Measurements from ENCODE around the gene LTB. TPM values are rescaled to one million over a fixed set of nuclear protein-coding genes. Genes with fewer than 3 reads are reported as not detected.

LTB gene
- polyA plus RNA-seq, 1 donor from 2014 or later, result not detected

DNA sequence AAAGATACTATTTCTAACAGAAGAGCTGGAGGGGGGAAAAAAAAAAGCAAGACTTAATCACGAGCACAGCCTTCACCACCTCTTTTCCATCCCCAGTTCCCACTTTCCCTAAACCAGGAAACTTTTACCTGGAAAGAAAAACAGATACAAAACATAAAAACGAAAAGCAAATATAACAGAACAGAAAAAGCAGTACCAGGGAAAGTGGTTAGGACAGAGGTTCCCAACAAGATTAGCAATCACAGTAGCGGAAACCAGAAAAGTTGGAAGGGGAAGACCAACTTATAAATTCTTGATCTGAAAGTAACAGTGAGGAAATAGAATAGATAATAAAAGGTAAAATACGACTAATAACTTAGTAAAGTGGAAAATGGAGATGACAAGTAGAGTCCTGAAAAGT, 41.6 kb downstream of the LTB start:
- Histone ChIP-seq H2AFZ (ENCODE audit: low read depth, low read length) (no peak overlapping the region), H3K27ac (ENCODE audit: low read length) (peak overlapping the region; percentile 96), H3K9me3 (ENCODE audit: low read length) (no peaks in the 10 kb centered on the region), H3K4me2 (ENCODE audit: low read length) (peak overlapping the region; percentile 100), H3K79me2 (replicated peaks; ENCODE audit: insufficient read depth, low read length) (peaks cover 82% of the 10 kb centered on the region), H4K20me1 (ENCODE audit: insufficient read depth) (peaks cover 37% of the 10 kb centered on the region), H3K9ac (ENCODE audit: low read length) (peak overlapping the region; percentile 98), H3K36me3 (ENCODE audit: insufficient read depth, low read length) (no peaks in the 10 kb centered on the region), H3F3A (ENCODE audit: insufficient read depth, low read length, poor library complexity, severe bottlenecking) (no peaks in the 10 kb centered on the region), H3K4me3 (ENCODE audit: low read length) (peak overlapping the region; percentile 86), H3K9me2 (ENCODE audit: insufficient read depth, low read length) (no peaks in the 10 kb centered on the region), H3K27me3 (ENCODE audit: insufficient read depth, low read depth, low read length) (no peaks in the 10 kb centered on the region)
- TF ChIP-seq MXI1 (conservative IDR thresholded peaks at IDR 0.05; ENCODE audit: poor library complexity, severe bottlenecking), result no peak
- TF ChIP-seq SMC3 (conservative IDR thresholded peaks at IDR 0.05; ENCODE audit: poor library complexity), result no peak
- TF ChIP-seq, protein P1, sequence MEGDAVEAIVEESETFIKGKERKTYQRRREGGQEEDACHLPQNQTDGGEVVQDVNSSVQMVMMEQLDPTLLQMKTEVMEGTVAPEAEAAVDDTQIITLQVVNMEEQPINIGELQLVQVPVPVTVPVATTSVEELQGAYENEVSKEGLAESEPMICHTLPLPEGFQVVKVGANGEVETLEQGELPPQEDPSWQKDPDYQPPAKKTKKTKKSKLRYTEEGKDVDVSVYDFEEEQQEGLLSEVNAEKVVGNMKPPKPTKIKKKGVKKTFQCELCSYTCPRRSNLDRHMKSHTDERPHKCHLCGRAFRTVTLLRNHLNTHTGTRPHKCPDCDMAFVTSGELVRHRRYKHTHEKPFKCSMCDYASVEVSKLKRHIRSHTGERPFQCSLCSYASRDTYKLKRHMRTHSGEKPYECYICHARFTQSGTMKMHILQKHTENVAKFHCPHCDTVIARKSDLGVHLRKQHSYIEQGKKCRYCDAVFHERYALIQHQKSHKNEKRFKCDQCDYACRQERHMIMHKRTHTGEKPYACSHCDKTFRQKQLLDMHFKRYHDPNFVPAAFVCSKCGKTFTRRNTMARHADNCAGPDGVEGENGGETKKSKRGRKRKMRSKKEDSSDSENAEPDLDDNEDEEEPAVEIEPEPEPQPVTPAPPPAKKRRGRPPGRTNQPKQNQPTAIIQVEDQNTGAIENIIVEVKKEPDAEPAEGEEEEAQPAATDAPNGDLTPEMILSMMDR (IDR thresholded peaks at IDR 0.05; ENCODE audit: poor library complexity, severe bottlenecking), result no peak
- no peak for TF ChIP-seq EZH2 (IDR thresholded peaks at IDR 0.05; ENCODE audit: borderline replicate concordance, insufficient read depth, low read length, poor library complexity, severe bottlenecking)
- no peak for TF ChIP-seq POLR2AphosphoS5 (IDR thresholded peaks at IDR 0.05)
- no peak for TF ChIP-seq TAF1 (IDR thresholded peaks at IDR 0.05; ENCODE audit: low read depth)
- TF ChIP-seq, protein P2, sequence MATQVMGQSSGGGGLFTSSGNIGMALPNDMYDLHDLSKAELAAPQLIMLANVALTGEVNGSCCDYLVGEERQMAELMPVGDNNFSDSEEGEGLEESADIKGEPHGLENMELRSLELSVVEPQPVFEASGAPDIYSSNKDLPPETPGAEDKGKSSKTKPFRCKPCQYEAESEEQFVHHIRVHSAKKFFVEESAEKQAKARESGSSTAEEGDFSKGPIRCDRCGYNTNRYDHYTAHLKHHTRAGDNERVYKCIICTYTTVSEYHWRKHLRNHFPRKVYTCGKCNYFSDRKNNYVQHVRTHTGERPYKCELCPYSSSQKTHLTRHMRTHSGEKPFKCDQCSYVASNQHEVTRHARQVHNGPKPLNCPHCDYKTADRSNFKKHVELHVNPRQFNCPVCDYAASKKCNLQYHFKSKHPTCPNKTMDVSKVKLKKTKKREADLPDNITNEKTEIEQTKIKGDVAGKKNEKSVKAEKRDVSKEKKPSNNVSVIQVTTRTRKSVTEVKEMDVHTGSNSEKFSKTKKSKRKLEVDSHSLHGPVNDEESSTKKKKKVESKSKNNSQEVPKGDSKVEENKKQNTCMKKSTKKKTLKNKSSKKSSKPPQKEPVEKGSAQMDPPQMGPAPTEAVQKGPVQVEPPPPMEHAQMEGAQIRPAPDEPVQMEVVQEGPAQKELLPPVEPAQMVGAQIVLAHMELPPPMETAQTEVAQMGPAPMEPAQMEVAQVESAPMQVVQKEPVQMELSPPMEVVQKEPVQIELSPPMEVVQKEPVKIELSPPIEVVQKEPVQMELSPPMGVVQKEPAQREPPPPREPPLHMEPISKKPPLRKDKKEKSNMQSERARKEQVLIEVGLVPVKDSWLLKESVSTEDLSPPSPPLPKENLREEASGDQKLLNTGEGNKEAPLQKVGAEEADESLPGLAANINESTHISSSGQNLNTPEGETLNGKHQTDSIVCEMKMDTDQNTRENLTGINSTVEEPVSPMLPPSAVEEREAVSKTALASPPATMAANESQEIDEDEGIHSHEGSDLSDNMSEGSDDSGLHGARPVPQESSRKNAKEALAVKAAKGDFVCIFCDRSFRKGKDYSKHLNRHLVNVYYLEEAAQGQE (IDR thresholded peaks at IDR 0.05; ENCODE audit: borderline replicate concordance), result no peak
- TF ChIP-seq RAD21 (conservative IDR thresholded peaks at IDR 0.05), result no peak
- TF ChIP-seq EP300 (conservative IDR thresholded peaks at IDR 0.05; ENCODE audit: poor library complexity, severe bottlenecking), result no peak

DNA sequence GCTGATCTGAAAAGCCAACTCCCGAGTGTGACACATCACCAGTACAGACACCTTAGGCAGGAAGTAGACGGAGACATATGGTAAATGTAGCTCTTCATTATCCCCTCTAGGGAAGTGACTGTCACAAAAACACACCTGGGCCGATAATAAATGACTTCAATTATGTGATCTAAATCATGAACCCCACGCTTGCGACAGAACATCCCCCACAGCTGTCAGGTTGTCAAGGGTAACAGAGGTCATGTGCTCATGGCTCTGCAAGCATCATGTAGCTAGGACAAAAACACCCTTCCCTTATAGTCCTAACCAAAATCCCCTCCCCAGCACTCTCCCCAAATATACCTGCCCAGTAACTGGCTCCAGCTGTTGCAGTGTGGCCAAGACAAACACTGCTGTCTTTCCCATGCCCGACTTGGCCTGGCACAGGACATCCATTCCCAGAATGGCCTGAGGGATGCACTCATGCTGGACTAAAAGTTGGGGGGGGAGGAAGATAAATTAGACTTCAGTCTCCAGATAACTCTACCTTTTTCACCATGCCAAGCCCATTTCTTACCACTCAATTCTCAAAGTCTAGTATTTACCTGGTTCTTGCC, 43.3 kb downstream of the LTB start:
- Histone ChIP-seq H3K4me3 (ENCODE audit: low read length) (peak overlapping the region; percentile 86), H3K27ac (ENCODE audit: low read length) (no peak overlapping the region), H3K79me2 (replicated peaks; ENCODE audit: insufficient read depth, low read length) (peaks cover 70% of the 10 kb centered on the region), H4K20me1 (ENCODE audit: insufficient read depth) (peaks cover 46% of the 10 kb centered on the region), H3K27me3 (ENCODE audit: insufficient read depth, low read depth, low read length) (no peaks in the 10 kb centered on the region), H3K36me3 (ENCODE audit: insufficient read depth, low read length) (no peaks in the 10 kb centered on the region), H3K9ac (ENCODE audit: low read length) (peak overlapping the region; percentile 98), H3K9me2 (ENCODE audit: insufficient read depth, low read length) (no peaks in the 10 kb centered on the region), H3K4me2 (ENCODE audit: low read length) (peak overlapping the region; percentile 100), H2AFZ (ENCODE audit: low read depth, low read length) (no peak overlapping the region), H3K9me3 (ENCODE audit: low read length) (no peaks in the 10 kb centered on the region), H3F3A (ENCODE audit: insufficient read depth, low read length, poor library complexity, severe bottlenecking) (no peaks in the 10 kb centered on the region)
- TF ChIP-seq TAF1 (IDR thresholded peaks at IDR 0.05; ENCODE audit: low read depth) (no peak), POLR2AphosphoS5 (IDR thresholded peaks at IDR 0.05) (no peak), EZH2 (IDR thresholded peaks at IDR 0.05; ENCODE audit: borderline replicate concordance, insufficient read depth, low read length, poor library complexity, severe bottlenecking) (no peak), EP300 (conservative IDR thresholded peaks at IDR 0.05; ENCODE audit: poor library complexity, severe bottlenecking) (no peak), RAD21 (conservative IDR thresholded peaks at IDR 0.05) (no peak), SMC3 (conservative IDR thresholded peaks at IDR 0.05; ENCODE audit: poor library complexity) (no peak), MXI1 (conservative IDR thresholded peaks at IDR 0.05; ENCODE audit: poor library complexity, severe bottlenecking) (no peak)
- TF ChIP-seq, protein P2 (IDR thresholded peaks at IDR 0.05; ENCODE audit: borderline replicate concordance), result no peak
- TF ChIP-seq, protein P1 (IDR thresholded peaks at IDR 0.05; ENCODE audit: poor library complexity, severe bottlenecking), result no peak
